Ectodermal cell (in vitro differentiated cells): ENCODE measurements around the gene GRK5.

Experiments
- H3K27ac ChIP-seq: 2 replicates; pipeline ENCODE4 v1.7.0; 2013; ENCODE audit warnings: mild to moderate bottlenecking, low read depth, low read length; ENCODE audit not compliant: insufficient read depth, poor library complexity, severe bottlenecking
- H3K27me3 ChIP-seq: 2 replicates; pipeline ENCODE4 v1.7.0; 2013; ENCODE audit warnings: mild to moderate bottlenecking, low read length; ENCODE audit not compliant: insufficient read depth, control insufficient read depth, poor library complexity, severe bottlenecking
- H3K36me3 ChIP-seq: one replicate; pipeline ENCODE4 v1.7.0; 2013; ENCODE audit warnings: low read length; ENCODE audit not compliant: control insufficient read depth, insufficient read depth
- H3K4me1 ChIP-seq: one replicate; pipeline ENCODE4 v1.7.0; 2013; ENCODE audit warnings: low read length; ENCODE audit not compliant: control insufficient read depth, insufficient read depth
- H3K4me3 ChIP-seq: 2 replicates; pipeline ENCODE4 v1.7.0; 2013; ENCODE audit warnings: low read depth, low read length, control low read depth; ENCODE audit not compliant: insufficient read depth
- H3K9me3 ChIP-seq: 2 replicates; pipeline ENCODE4 v1.7.0; 2013; ENCODE audit warnings: mild to moderate bottlenecking, low read length, moderate library complexity; ENCODE audit not compliant: control insufficient read depth
- WGBS, 2 experiments: methylation state at CpG; one replicate each; pipeline ENCODE4 v1.1.7; 2013; ENCODE audit warnings: missing lambda C conversion rate in 2 of 2; 5-methylcytosine and 5-hydroxymethylcytosine counted together

The GRK5 gene

DNA sequence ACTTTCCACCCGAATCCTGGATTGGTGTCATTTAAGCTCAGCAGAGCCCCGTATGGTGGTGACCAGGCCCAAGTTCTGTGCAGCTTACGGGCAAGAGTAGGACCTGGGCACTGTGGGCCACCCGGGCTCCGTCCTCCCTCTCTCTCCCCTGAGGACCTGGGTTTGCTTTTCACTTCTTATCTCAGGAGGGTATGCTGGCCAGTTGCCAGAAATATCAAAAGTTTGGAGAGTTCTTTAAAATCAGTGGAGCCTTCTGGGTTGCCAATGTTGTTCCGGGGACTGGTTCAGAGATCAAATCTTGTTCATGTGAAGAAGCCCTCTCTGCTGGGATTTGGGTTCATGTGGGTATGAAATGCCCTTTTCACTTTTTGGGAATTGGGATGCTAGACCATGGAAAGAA, 145.4 kb downstream of the GRK5 start:
- Histone ChIP-seq H3K27ac (no peak overlapping the region), H3K4me1 (no peaks in the 10 kb centered on the region), H3K36me3 (no peaks in the 10 kb centered on the region), H3K4me3 (no peak overlapping the region), H3K9me3 (no peaks in the 10 kb centered on the region), H3K27me3 (no peaks in the 10 kb centered on the region)
- WGBS, 2 experiments, result 95% methylated on average over 6 of the region's 6 CpGs

DNA sequence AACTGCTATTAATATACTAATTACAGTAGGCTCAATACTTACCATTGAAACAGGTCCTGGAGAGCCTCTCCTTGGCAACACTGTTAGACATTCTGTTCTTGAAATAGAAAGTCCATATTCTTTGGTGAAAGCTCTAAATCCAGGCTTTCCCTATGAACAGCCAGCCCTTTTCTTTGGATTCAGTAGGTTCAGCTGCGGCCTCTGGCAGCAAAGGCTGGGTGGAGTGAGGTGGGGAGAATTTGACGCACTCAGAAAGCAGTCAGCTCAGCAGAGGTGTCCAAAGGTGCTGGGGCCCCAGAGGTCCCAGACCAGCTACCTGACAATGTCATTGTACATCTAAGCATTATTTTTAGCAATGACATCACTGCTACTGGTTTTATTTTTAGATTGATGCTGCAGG, 146.1 kb downstream of the GRK5 start:
- H3K36me3 ChIP-seq, result no peaks in the 10 kb centered on the region
- no peaks in the 10 kb centered on the region for H3K4me1 ChIP-seq
- 90 to 92% methylated on average over 2 of the region's 2 CpGs for WGBS, 2 experiments
- H3K27me3 ChIP-seq, result no peaks in the 10 kb centered on the region
- no peaks in the 10 kb centered on the region for H3K9me3 ChIP-seq
- no peak overlapping the region for H3K4me3 ChIP-seq
- no peak overlapping the region for H3K27ac ChIP-seq

DNA sequence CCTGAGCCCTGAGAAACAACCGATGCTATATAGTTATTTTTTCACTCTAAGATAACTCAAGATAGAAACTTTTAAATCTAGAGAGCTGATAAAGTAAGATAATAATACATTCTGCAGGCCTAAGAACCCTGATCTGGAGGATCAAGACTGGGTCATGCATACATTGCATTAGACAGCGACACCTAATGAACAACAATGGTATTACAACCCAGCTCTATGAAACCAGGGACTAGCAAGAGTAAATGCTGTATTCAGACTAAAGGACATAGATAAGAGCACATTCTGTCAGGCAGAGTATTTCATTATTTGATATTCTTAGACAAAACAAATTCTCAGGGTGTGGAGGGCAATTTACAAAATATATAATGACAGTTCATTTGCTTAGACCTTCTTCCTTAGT, 148.6 kb downstream of the GRK5 start:
- no peaks in the 10 kb centered on the region for H3K4me1 ChIP-seq
- H3K9me3 ChIP-seq, result no peaks in the 10 kb centered on the region
- no peak overlapping the region for H3K27ac ChIP-seq
- H3K4me3 ChIP-seq, result no peak overlapping the region
- H3K27me3 ChIP-seq, result no peaks in the 10 kb centered on the region
- H3K36me3 ChIP-seq, result no peaks in the 10 kb centered on the region
- WGBS, 2 experiments, result 85 to 94% methylated on average over 1 of the region's 2 CpGs

DNA sequence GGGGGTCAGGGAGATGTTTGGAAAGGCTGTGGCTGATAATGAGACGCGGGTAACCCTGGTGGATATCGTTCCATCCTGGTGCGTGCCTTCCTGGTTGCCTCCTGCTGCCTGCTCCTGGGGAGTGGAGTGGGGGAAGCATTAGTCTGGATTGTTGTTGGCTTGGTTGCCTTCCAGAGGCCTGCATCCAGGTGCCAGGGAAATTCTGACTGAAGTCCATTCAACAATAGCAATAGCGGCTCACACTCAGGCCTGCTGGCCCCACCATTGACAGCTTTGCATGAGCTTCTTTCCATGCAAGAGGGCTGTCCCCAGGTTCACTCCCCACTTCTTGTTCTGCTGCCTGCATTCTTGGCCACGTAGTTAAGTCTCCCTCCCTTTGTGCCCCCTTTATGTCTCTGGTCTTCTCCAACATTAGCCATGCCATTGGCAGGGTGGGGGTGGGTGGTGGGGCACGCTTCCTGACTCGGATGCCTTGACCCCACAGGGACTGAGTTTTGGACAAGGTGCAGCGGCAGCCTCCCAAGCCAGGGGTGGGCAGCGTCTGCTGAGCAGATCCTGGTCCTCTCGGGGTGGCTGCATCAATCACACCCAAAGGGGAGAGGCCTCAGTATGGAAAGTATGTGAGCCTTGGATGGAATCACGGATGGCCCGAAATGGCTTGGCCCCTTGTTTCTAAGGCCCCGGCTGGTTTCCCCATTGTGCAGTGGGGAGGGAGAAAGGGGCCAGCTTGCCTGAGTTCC, 150.2 kb downstream of the GRK5 start:
- 94% methylated on average over 14 of the region's 14 CpGs for WGBS, 2 experiments
- no peak overlapping the region for H3K27ac ChIP-seq
- no peak overlapping the region for H3K4me3 ChIP-seq
- H3K27me3 ChIP-seq, result no peaks in the 10 kb centered on the region
- H3K4me1 ChIP-seq, result no peaks in the 10 kb centered on the region
- no peaks in the 10 kb centered on the region for H3K9me3 ChIP-seq
- no peaks in the 10 kb centered on the region for H3K36me3 ChIP-seq

DNA sequence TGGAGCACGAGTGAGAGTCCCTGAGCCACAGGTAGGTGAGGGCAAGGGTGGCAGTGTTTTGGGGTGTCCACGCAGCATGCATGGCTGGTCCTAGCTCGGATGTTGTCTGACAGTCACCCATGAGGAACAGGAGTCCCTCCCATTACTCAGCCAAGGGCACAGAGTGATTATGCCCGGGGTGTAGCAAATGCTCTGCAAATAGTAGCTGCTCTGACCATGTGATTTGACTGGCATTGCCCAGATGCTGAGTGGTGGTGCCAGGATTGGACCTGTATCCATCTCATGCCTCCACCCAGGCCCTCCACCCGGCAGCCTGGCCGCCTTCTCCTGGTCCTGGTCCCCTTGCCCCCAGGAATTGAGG, 150.8 kb downstream of the GRK5 start:
- H3K27me3 ChIP-seq, result no peaks in the 10 kb centered on the region
- H3K4me3 ChIP-seq, result no peak overlapping the region
- H3K4me1 ChIP-seq, result no peaks in the 10 kb centered on the region
- 92 to 97% methylated on average over 6 of the region's 6 CpGs for WGBS, 2 experiments
- H3K36me3 ChIP-seq, result no peaks in the 10 kb centered on the region
- H3K27ac ChIP-seq, result no peak overlapping the region
- H3K9me3 ChIP-seq, result no peaks in the 10 kb centered on the region

DNA sequence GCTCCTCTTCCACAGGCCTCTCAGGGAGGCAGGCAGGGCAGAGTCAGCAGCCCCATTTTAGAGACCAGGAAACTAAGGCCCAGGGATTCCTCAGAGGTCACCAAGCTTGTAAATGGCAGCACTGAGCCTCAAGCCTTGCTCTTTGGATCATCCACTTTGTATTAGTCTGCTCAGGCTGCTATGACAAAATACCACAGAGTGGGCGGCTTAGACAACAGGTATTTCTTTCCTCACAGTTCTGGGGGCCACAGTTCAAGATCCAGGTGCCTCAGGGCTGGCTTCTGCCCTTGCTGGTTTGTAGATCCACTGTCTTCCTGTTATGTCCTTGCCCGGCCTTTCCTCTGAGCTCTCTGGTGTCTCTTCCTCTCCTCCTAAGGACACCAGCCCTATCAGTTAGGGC, 151.2 kb downstream of the GRK5 start:
- Histone ChIP-seq H3K27me3 (no peaks in the 10 kb centered on the region), H3K9me3 (no peaks in the 10 kb centered on the region), H3K4me1 (no peaks in the 10 kb centered on the region), H3K36me3 (no peaks in the 10 kb centered on the region), H3K27ac (no peak overlapping the region), H3K4me3 (no peak overlapping the region)
- 95 to 96% methylated on average over 2 of the region's 2 CpGs for WGBS, 2 experiments

DNA sequence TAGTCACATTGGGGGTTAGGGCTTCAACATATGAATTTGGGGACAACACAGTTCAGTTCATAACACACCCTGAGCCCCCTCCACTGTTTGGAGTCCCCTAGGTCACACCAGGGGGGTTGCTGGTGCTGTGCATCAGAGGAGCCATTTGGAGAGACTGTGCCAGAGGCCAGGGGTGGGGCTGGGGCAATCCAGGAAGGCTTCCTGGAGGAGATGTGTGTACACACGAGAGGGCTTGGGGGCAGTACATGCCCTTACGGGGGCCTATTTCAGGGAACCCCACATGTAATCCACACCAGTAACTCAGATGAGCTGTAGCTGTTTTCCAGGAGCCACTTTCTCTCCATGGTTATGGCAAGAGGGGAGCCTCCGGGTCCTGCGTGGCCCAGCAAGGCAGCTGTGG, 151.7 kb downstream of the GRK5 start:
- H3K36me3 ChIP-seq, result no peaks in the 10 kb centered on the region
- H3K4me1 ChIP-seq, result no peaks in the 10 kb centered on the region
- WGBS, 2 experiments, result 93 to 94% methylated on average over 4 of the region's 4 CpGs
- H3K9me3 ChIP-seq, result no peaks in the 10 kb centered on the region
- H3K27me3 ChIP-seq, result no peaks in the 10 kb centered on the region
- H3K27ac ChIP-seq, result no peak overlapping the region
- H3K4me3 ChIP-seq, result no peak overlapping the region

DNA sequence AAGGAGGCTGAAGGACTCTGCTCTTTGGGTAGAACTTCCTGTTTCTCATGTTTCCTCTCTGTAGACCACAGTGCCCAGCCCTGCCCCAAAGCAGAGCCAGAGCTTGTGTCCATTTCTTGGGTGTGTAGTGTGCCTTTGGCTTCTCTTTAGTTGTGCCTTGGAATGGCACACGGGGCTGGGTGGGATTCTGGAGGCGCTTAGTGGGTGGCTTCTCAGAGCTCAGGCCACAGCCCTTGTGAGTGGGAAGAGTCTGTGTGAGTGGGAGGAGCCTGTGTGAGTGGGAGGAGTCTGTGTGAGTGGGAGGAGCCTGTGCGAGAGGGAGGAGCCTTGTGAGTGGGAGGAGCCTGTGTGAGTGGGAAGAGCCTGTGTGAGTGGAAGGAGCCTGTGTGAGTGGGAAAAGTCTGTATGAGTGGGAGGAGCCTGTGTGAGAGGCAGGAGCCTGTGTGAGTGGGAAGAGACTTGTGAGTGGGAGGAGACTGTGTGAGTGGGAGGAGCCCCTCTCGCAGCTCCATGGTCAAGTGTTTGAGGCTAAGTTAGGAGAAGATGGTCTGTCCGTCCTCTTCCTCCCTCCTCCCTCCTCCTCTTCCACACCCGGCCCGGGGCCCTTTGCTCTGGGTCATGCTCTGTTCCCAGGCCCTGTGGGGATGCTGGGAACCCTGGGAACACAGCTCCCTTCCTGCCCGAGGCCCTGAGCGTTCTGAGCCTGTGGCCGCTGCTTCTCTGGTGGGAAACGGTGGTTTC, 153.0 kb downstream of the GRK5 start:
- H3K4me1 ChIP-seq, result no peaks in the 10 kb centered on the region
- WGBS, 2 experiments, result 92 to 93% methylated on average over 11 of the region's 11 CpGs
- no peak overlapping the region for H3K27ac ChIP-seq
- H3K4me3 ChIP-seq, result no peak overlapping the region
- H3K27me3 ChIP-seq, result no peaks in the 10 kb centered on the region
- H3K36me3 ChIP-seq, result no peaks in the 10 kb centered on the region
- no peaks in the 10 kb centered on the region for H3K9me3 ChIP-seq

DNA sequence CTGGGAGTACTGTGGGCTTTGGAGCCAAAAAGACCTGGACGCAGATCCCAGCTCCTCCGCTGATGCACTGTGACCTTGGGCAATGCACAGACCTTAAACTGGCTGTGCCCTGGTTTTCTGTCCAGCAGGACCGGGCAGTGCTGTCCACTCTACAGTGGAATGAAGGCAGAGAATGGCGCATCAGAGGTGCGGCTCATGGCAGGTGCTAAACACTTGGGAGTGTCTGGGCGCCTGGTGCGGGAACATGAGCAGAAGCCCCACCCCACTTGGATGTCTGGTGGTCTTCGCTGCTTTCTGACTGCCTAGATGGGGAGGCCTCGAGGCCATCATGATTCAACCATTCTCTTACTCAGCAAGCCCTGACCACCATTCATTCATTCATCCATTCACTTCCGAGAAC, 153.7 kb downstream of the GRK5 start:
- WGBS, 2 experiments, result 95 to 97% methylated on average over 10 of the region's 10 CpGs
- H3K4me1 ChIP-seq, result no peaks in the 10 kb centered on the region
- no peak overlapping the region for H3K27ac ChIP-seq
- H3K4me3 ChIP-seq, result no peak overlapping the region
- H3K27me3 ChIP-seq, result no peaks in the 10 kb centered on the region
- no peaks in the 10 kb centered on the region for H3K9me3 ChIP-seq
- no peaks in the 10 kb centered on the region for H3K36me3 ChIP-seq

DNA sequence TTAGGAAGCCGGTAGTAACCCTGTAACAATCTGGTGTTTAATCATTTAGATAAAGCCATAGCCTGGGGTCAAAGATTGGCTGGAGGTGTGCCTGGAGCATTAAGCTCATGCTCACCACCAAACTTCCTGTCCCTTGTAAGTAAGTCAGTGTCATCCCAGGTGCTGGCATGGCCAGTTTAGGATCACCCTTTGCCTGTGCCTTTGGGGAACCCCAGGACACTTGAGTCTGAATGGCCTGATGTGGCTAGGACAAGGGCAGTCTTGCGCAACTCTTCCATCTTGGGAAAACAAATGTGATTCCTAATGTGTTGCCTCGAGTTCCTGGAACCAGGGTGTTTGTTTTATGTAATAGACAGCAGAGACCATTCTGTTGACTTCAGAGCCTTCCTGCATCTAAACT, 154.8 kb downstream of the GRK5 start:
- Histone ChIP-seq H3K9me3 (no peaks in the 10 kb centered on the region), H3K27me3 (no peaks in the 10 kb centered on the region), H3K4me3 (no peak overlapping the region), H3K27ac (no peak overlapping the region), H3K4me1 (no peaks in the 10 kb centered on the region), H3K36me3 (no peaks in the 10 kb centered on the region)
- 92 to 97% methylated on average over 3 of the region's 3 CpGs for WGBS, 2 experiments
